Spleen (tissue), 7 donors: ENCODE data around the gene ARHGEF28.

Source experiments
- POLR2A ChIP-seq, 3 donors: fragments of 450-650 bp; IDR thresholded peaks; one replicate each; pipeline ENCODE4 v1.5.1; 2017; ENCODE audit warnings: antibody characterized with exemption in 3 of 3, mild to moderate bottlenecking in 1 of 3
- POLR2AphosphoS5 ChIP-seq, 3 donors: sonication (generic); formaldehyde crosslinking; IDR thresholded peaks; one replicate each; pipeline ENCODE4 v1.5.1; 2017; ENCODE audit warnings: antibody characterized with exemption in 3 of 3
- TF ChIP-seq, protein P1 (sequence below), 11 experiments: fragments of 200-600 bp in 7 of 11; fragments of 450-650 bp in 4 of 11; sonication (generic) in 4 of 11; IDR thresholded peaks in 8 of 11; conservative IDR thresholded peaks in 3 of 11; 1 replicate in 7 of 11; 2 replicates in 4 of 11; pipeline versions ENCODE4 v1.4.0 to v1.8.0; 2016 to 2021; ENCODE audit warnings: antibody characterized with exemption in 11 of 11, inconsistent platforms in 4 of 11, mild to moderate bottlenecking in 1 of 11
- donor health status: DM: no; HTN: no; CAD: no; lungs with moderate emphysema.
- donor health status: DM: no; HTN: no; CAD: no.
- donor health status: DM: no; HTN: no; CAD: no.

DNA sequence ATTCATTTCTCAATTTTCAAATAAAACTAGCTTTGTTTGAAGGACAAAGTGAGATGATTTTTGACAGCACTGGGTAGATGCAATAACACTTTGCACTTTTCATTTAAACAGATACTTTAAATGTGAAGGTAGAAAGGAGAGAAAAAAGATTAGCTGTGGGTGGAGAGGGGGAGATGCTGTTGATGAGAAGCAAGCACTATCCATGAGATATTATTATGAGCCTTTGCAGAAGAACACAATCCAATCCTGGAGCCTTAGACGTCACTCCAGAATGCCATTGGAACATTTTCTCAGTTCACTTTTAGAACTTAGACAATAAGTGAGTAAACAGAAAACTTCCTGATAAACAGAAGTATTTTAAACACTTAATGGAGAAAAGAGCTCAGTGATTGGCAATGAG, 351.1 kb downstream of the ARHGEF28 start:
- TF ChIP-seq, protein P1, sequence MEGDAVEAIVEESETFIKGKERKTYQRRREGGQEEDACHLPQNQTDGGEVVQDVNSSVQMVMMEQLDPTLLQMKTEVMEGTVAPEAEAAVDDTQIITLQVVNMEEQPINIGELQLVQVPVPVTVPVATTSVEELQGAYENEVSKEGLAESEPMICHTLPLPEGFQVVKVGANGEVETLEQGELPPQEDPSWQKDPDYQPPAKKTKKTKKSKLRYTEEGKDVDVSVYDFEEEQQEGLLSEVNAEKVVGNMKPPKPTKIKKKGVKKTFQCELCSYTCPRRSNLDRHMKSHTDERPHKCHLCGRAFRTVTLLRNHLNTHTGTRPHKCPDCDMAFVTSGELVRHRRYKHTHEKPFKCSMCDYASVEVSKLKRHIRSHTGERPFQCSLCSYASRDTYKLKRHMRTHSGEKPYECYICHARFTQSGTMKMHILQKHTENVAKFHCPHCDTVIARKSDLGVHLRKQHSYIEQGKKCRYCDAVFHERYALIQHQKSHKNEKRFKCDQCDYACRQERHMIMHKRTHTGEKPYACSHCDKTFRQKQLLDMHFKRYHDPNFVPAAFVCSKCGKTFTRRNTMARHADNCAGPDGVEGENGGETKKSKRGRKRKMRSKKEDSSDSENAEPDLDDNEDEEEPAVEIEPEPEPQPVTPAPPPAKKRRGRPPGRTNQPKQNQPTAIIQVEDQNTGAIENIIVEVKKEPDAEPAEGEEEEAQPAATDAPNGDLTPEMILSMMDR (IDR thresholded peaks at IDR 0.05 in 8 of 11, conservative IDR thresholded peaks at IDR 0.05 in 3 of 11) = no peak
- TF ChIP-seq POLR2AphosphoS5 (IDR thresholded peaks at IDR 0.05) (no peak), POLR2A (IDR thresholded peaks at IDR 0.05) (no peak)
